Measurements from ENCODE around the gene PLSCR1.

DNA sequence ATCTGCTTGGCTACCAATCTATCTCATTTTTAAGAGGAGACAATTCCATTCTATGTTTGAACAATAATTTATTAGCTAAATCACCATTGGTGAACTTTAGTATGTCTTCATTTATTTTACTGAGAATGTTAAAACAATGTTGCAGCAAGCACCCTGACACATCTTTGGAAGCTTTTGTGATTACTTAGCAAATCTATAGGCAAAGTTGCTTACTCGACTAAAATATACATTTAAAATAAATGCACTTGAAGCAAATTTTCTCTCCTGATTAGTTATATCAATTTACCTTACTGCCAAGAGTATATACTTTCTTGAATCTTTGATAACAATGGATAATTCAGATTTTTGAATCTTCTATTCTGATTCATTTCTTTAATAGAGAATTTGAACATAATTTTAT lies 29.8 kb upstream of the PLSCR1 start:
- TF ChIP-seq, protein P1, sequence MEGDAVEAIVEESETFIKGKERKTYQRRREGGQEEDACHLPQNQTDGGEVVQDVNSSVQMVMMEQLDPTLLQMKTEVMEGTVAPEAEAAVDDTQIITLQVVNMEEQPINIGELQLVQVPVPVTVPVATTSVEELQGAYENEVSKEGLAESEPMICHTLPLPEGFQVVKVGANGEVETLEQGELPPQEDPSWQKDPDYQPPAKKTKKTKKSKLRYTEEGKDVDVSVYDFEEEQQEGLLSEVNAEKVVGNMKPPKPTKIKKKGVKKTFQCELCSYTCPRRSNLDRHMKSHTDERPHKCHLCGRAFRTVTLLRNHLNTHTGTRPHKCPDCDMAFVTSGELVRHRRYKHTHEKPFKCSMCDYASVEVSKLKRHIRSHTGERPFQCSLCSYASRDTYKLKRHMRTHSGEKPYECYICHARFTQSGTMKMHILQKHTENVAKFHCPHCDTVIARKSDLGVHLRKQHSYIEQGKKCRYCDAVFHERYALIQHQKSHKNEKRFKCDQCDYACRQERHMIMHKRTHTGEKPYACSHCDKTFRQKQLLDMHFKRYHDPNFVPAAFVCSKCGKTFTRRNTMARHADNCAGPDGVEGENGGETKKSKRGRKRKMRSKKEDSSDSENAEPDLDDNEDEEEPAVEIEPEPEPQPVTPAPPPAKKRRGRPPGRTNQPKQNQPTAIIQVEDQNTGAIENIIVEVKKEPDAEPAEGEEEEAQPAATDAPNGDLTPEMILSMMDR (IDR thresholded peaks at IDR 0.05) = no peak
- no peak for TF ChIP-seq POLR2A (IDR thresholded peaks at IDR 0.05)

Data from prostate gland (tissue), 2 donors.